NK-92 treated with Interleukin-12 subunit alpha and Interleukin-12 subunit beta, amount 100 ng/mL, for 24 hours (cell line): ENCODE results near the gene RRAS.
A peak's percentile ranks its signal among the peaks of the same experiment; 100 is the strongest.

Experiments
- DNase-seq: peaks from one replicate; lab custom pipeline; 2025; lab: John Stamatoyannopoulos, UW

RRAS gene

GRCh38 chr19:49594993-49595818 lies 44.7 kb downstream of the RRAS start:
- DNase-seq, result no peak

- DNase-seq, result no peak
Measured at GRCh38 chr19:49594157-49594992, 45.6 kb downstream of the RRAS start.

GRCh38 chr19:49593233-49594113 lies 46.5 kb downstream of the RRAS start:
- DNase-seq, result peak; percentile 22

- no peak for DNase-seq
Measured at GRCh38 chr19:49592486-49593232, 47.3 kb downstream of the RRAS start.

GRCh38 chr19:49591731-49592485 lies 48.0 kb downstream of the RRAS start:
- no peak for DNase-seq

GRCh38 chr19:49590971-49591730 lies 48.8 kb downstream of the RRAS start, which contains the start of gene PRR12:
TSS of gene PRR12 (plus strand) at chr19:49591182. CDS start at chr19:49591655, 473 bp downstream.
- peak; percentile 66 for DNase-seq

GRCh38 chr19:49590071-49590970 lies 49.6 kb downstream of the RRAS start:
- peak; percentile 97 for DNase-seq

GRCh38 chr19:49589502-49589905 lies 50.4 kb downstream of the RRAS start:
- DNase-seq, result no peak

GRCh38 chr19:49588365-49589122 lies 51.4 kb downstream of the RRAS start:
- DNase-seq, result no peak

- DNase-seq, result no peak
Measured at GRCh38 chr19:49587227-49587626, 52.7 kb downstream of the RRAS start.
